Esophagus muscularis mucosa (tissue), 4 donors: ENCODE measurements around the gene NINJ2.

Experiments used
- EP300 ChIP-seq: sonication (generic); formaldehyde crosslinking; IDR thresholded peaks from one replicate; pipeline ENCODE4 v1.6.1; 2017; ENCODE audit warnings: antibody characterized with exemption
- POLR2A ChIP-seq: fragments of 450-650 bp; IDR thresholded peaks from one replicate; pipeline ENCODE4 v1.6.1; 2017; ENCODE audit warnings: antibody characterized with exemption, moderate library complexity, mild to moderate bottlenecking, low read depth
- TF ChIP-seq, protein P1 (sequence below), 3 experiments: fragments of 200-600 bp in 2 of 3; fragments of 450-650 bp in 1 of 3; sonication (generic) in 2 of 3; IDR thresholded peaks; one replicate each; pipeline ENCODE4 v1.5.1; 2017 to 2019; ENCODE audit warnings: antibody characterized with exemption in 3 of 3, mild to moderate bottlenecking in 2 of 3, moderate library complexity in 1 of 3

GRCh38 chr12:692274-692673 is 29.0 kb upstream of the NINJ2 start:
- TF ChIP-seq, protein P1, sequence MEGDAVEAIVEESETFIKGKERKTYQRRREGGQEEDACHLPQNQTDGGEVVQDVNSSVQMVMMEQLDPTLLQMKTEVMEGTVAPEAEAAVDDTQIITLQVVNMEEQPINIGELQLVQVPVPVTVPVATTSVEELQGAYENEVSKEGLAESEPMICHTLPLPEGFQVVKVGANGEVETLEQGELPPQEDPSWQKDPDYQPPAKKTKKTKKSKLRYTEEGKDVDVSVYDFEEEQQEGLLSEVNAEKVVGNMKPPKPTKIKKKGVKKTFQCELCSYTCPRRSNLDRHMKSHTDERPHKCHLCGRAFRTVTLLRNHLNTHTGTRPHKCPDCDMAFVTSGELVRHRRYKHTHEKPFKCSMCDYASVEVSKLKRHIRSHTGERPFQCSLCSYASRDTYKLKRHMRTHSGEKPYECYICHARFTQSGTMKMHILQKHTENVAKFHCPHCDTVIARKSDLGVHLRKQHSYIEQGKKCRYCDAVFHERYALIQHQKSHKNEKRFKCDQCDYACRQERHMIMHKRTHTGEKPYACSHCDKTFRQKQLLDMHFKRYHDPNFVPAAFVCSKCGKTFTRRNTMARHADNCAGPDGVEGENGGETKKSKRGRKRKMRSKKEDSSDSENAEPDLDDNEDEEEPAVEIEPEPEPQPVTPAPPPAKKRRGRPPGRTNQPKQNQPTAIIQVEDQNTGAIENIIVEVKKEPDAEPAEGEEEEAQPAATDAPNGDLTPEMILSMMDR (IDR thresholded peaks at IDR 0.05) = no peak
- TF ChIP-seq POLR2A (no peak), EP300 (no peak)
